ENCODE results near the gene PTPN7. TPM values are rescaled to one million over a fixed set of nuclear protein-coding genes. Genes with fewer than 3 reads are reported as not detected.

The PTPN7 gene
- total RNA-seq, 1 donor from 2014 or later = not detected

GRCh38 chr1:202133496-202133895 lies 26.9 kb downstream of the PTPN7 start:
- Histone ChIP-seq H3K36me3 (no peaks in the 10 kb centered on the region), H3K4me2 (no peak overlapping the region), H3K9me3 (ENCODE audit: low read depth) (no peaks in the 10 kb centered on the region), H3K4me3 (no peak overlapping the region), H3K27me3 (no peaks in the 10 kb centered on the region), H4K20me1 (ENCODE audit: low read depth) (peaks cover 14% of the 10 kb centered on the region), H2AFZ (replicated peaks) (no peak overlapping the region), H3K79me2 (ENCODE audit: low read depth) (no peaks in the 10 kb centered on the region), H3K9ac (no peak overlapping the region), H3K4me1 (no peaks in the 10 kb centered on the region), H3K27ac (no peak overlapping the region), H3F3A (ENCODE audit: low read depth) (peaks cover 19% of the 10 kb centered on the region)
- peaks cover 3% of the 10 kb centered on the region for H3K36me3 Mint-ChIP-seq
- H3K4me1 Mint-ChIP-seq = peaks cover 15% of the 10 kb centered on the region
- H3K4me3 Mint-ChIP-seq = no peak overlapping the region
- DNase-seq (ENCODE audit: low spot score) = no peak
- H3K9me3 Mint-ChIP-seq = no peaks in the 10 kb centered on the region
- H3K27ac Mint-ChIP-seq = no peak overlapping the region
- peaks cover 4% of the 10 kb centered on the region for H3K27me3 Mint-ChIP-seq (ENCODE audit: insufficient read depth, low read depth)
- TF ChIP-seq EZH2phosphoT487 (IDR thresholded peaks at IDR 0.05) (no peak), CTCF (IDR thresholded peaks at IDR 0.05) (no peak), EZH2 (IDR thresholded peaks at IDR 0.05) (no peak)

GRCh38 chr1:202133001-202133400 lies 27.4 kb downstream of the PTPN7 start:
- H3K36me3 ChIP-seq = no peaks in the 10 kb centered on the region
- H3K9me3 ChIP-seq (ENCODE audit: low read depth) = no peaks in the 10 kb centered on the region
- no peak overlapping the region for H3K4me2 ChIP-seq
- no peaks in the 10 kb centered on the region for H3K79me2 ChIP-seq (ENCODE audit: low read depth)
- peaks cover 5% of the 10 kb centered on the region for H3K27me3 Mint-ChIP-seq (ENCODE audit: insufficient read depth, low read depth)
- peaks cover 9% of the 10 kb centered on the region for H4K20me1 ChIP-seq (ENCODE audit: low read depth)
- H3K27me3 ChIP-seq = no peaks in the 10 kb centered on the region
- peaks cover 12% of the 10 kb centered on the region for H3K4me1 Mint-ChIP-seq
- no peaks in the 10 kb centered on the region for H3K36me3 Mint-ChIP-seq
- TF ChIP-seq CTCF (IDR thresholded peaks at IDR 0.05) (no peak), EZH2 (IDR thresholded peaks at IDR 0.05) (no peak), EZH2phosphoT487 (IDR thresholded peaks at IDR 0.05) (no peak)
- no peak overlapping the region for H2AFZ ChIP-seq (replicated peaks)
- H3K9ac ChIP-seq = no peak overlapping the region
- H3K27ac Mint-ChIP-seq = no peak overlapping the region
- no peak overlapping the region for H3K27ac ChIP-seq
- H3K4me3 Mint-ChIP-seq = no peak overlapping the region
- DNase-seq (ENCODE audit: low spot score) = no peak
- H3F3A ChIP-seq (ENCODE audit: low read depth) = peaks cover 19% of the 10 kb centered on the region
- no peaks in the 10 kb centered on the region for H3K4me1 ChIP-seq
- H3K4me3 ChIP-seq = no peak overlapping the region
- H3K9me3 Mint-ChIP-seq = no peaks in the 10 kb centered on the region

GRCh38 chr1:202131956-202132821 lies 28.2 kb downstream of the PTPN7 start:
- Histone ChIP-seq H3K79me2 (ENCODE audit: low read depth) (no peaks in the 10 kb centered on the region), H3K9ac (no peak overlapping the region), H3K27me3 (no peaks in the 10 kb centered on the region), H3K4me1 (no peaks in the 10 kb centered on the region), H3F3A (ENCODE audit: low read depth) (peaks cover 19% of the 10 kb centered on the region), H3K36me3 (no peaks in the 10 kb centered on the region), H2AFZ (replicated peaks) (no peak overlapping the region), H3K4me3 (no peak overlapping the region), H3K27ac (peak overlapping the region; percentile 29), H3K4me2 (no peak overlapping the region), H3K9me3 (ENCODE audit: low read depth) (no peaks in the 10 kb centered on the region), H4K20me1 (ENCODE audit: low read depth) (peaks cover 5% of the 10 kb centered on the region)
- no peak for TF ChIP-seq EZH2 (IDR thresholded peaks at IDR 0.05)
- TF ChIP-seq CTCF (IDR thresholded peaks at IDR 0.05) = no peak
- no peak for TF ChIP-seq EZH2phosphoT487 (IDR thresholded peaks at IDR 0.05)
- Mint-ChIP-seq H3K9me3 (no peaks in the 10 kb centered on the region), H3K4me1 (peaks cover 12% of the 10 kb centered on the region), H3K27me3 (ENCODE audit: insufficient read depth, low read depth) (peaks cover 7% of the 10 kb centered on the region), H3K4me3 (no peak overlapping the region), H3K36me3 (no peaks in the 10 kb centered on the region), H3K27ac (peak overlapping the region; percentile 46)
- DNase-seq (ENCODE audit: low spot score) = no peak

Measured in neural progenitor cell (in vitro differentiated cells).